H1 (cell line): Measurements from ENCODE around the gene CAPS. TPM values are rescaled to one million over a fixed set of nuclear protein-coding genes. Genes with fewer than 3 reads are reported as not detected.

Source experiments
- CTCF ChIA-PET: fragments of 300-600 bp; sonication (Branson Sonifier 250); formaldehyde crosslinking; loops from one replicate; lab custom pipeline; 2021; ENCODE audit not compliant: partially characterized antibody; lab: Charles Lee
- POLR2A ChIA-PET: fragments of 300-600 bp; sonication (Branson Sonifier 250); formaldehyde crosslinking; loops from one replicate; lab custom pipeline; 2021; ENCODE audit warnings: inconsistent platforms; ENCODE audit not compliant: partially characterized antibody; lab: Charles Lee
- DNase-seq, 2 experiments: peaks; one replicate each; pipeline versions ENCODE4 v3.0.0 to v3.0.0-alpha.2; 2010 to 2022; ENCODE audit warnings: low spot score in 2 of 2, low read depth in 1 of 2, mixed read lengths in 1 of 2
- FAIRE-seq: peaks from 2 replicates; lab custom pipeline; 2011; peaks lifted over from hg19 to GRCh38; lab: Jason Lieb, UNC
- H2AFZ ChIP-seq: 2 replicates; pipeline ENCODE4 v1.8.1; 2012; ENCODE audit warnings: low read length, inconsistent platforms
- H2AK5ac ChIP-seq: 2 replicates; pipeline ENCODE4 v1.6.1; 2013; ENCODE audit warnings: low read depth, low read length
- H2BK120ac ChIP-seq: replicated peaks from 2 replicates; pipeline ENCODE3; 2013; ENCODE audit warnings: low read depth, low read length, inconsistent platforms
- H2BK12ac ChIP-seq: 2 replicates; pipeline ENCODE4 v1.6.1; 2013; ENCODE audit warnings: low read depth, low read length
- H2BK15ac ChIP-seq: 2 replicates; pipeline ENCODE4 v1.6.1; 2013; ENCODE audit warnings: low read length
- H2BK20ac ChIP-seq: 2 replicates; pipeline ENCODE4 v1.6.1; 2013; ENCODE audit warnings: low read length
- H2BK5ac ChIP-seq: 2 replicates; pipeline ENCODE4 v1.6.1; 2013; ENCODE audit warnings: low read depth, low read length
- H3K14ac ChIP-seq: 2 replicates; pipeline ENCODE4 v1.6.1; 2013; ENCODE audit warnings: inconsistent platforms; ENCODE audit not compliant: insufficient read length
- H3K18ac ChIP-seq: 2 replicates; pipeline ENCODE4 v1.6.1; 2013; ENCODE audit warnings: low read length; ENCODE audit errors: extremely low read depth
- H3K23ac ChIP-seq: 2 replicates; pipeline ENCODE4 v1.6.1; 2013; ENCODE audit warnings: inconsistent platforms; ENCODE audit not compliant: insufficient read length
- H3K23me2 ChIP-seq: 2 replicates; pipeline ENCODE4 v1.6.1; 2013; ENCODE audit warnings: low read depth, low read length
- H3K27ac ChIP-seq: 2 replicates; pipeline ENCODE4 v1.6.1; 2011; ENCODE audit warnings: low read depth, low read length, inconsistent platforms
- H3K27me3 ChIP-seq, 4 experiments: replicated peaks in 1 of 4; 1 replicate in 1 of 4; 2 replicates in 3 of 4; pipeline versions ENCODE4 v1.6.1 to v1.8.1; 2011 to 2013; ENCODE audit warnings: low read length in 3 of 4, mild to moderate bottlenecking in 3 of 4, inconsistent platforms in 2 of 4, mixed read lengths in 2 of 4, moderate library complexity in 1 of 4; ENCODE audit not compliant: control insufficient read depth in 3 of 4, insufficient read depth in 3 of 4; ENCODE audit errors: extremely low read depth in 1 of 4
- H3K36me3 ChIP-seq, 4 experiments: 2 replicates each; pipeline versions ENCODE4 v1.6.1 to v1.8.1; 2011 to 2013; ENCODE audit warnings: mild to moderate bottlenecking in 4 of 4, low read length in 3 of 4, moderate library complexity in 2 of 4, control low read depth in 1 of 4, inconsistent platforms in 1 of 4; ENCODE audit not compliant: insufficient read depth in 4 of 4, control insufficient read depth in 2 of 4
- H3K4ac ChIP-seq: replicated peaks from 2 replicates; pipeline ENCODE3; 2013; ENCODE audit warnings: low read length, low read depth, mixed read lengths, inconsistent platforms; ENCODE audit not compliant: insufficient read length
- H3K4me1 ChIP-seq, 4 experiments: replicated peaks in 1 of 4; 1 replicate in 1 of 4; 2 replicates in 3 of 4; pipeline versions ENCODE4 v1.6.1 to v1.8.1; 2011 to 2013; ENCODE audit warnings: low read length in 3 of 4, inconsistent platforms in 2 of 4, mixed read lengths in 1 of 4; ENCODE audit not compliant: insufficient read depth in 4 of 4, control insufficient read depth in 3 of 4
- H3K4me2 ChIP-seq, 2 experiments: 2 replicates each; pipeline versions ENCODE4 v1.6.1 to v1.8.1; 2011 to 2013; ENCODE audit warnings: low read depth in 2 of 2, low read length in 2 of 2, control low read depth in 1 of 2, inconsistent platforms in 1 of 2, mild to moderate bottlenecking in 1 of 2; ENCODE audit not compliant: insufficient read depth in 1 of 2
- H3K4me3 ChIP-seq, 4 experiments: fragments of 200-600, 300-600 bp in 1 of 4; sonication (generic), shearing (Covaris generic), sonication (Bioruptor Twin) in 1 of 4; 2 replicates each; pipeline versions ENCODE4 v1.5.1 to v1.8.1; 2011 to 2016; ENCODE audit warnings: low read length in 4 of 4, low read depth in 3 of 4, control low read depth in 2 of 4, inconsistent platforms in 2 of 4, mild to moderate bottlenecking in 2 of 4, mixed read lengths in 1 of 4, moderate library complexity in 1 of 4; ENCODE audit not compliant: insufficient read depth in 2 of 4; ENCODE audit errors: extremely low read depth in 1 of 4
- H3K56ac ChIP-seq: replicated peaks from 2 replicates; pipeline ENCODE3; 2013; ENCODE audit warnings: low read depth, mild to moderate bottlenecking, mixed read lengths, low read length, inconsistent platforms; ENCODE audit not compliant: insufficient read length
- H3K79me1 ChIP-seq: 2 replicates; pipeline ENCODE4 v1.6.1; 2013; ENCODE audit warnings: low read depth, low read length, control low read depth
- H3K79me2 ChIP-seq, 2 experiments: 2 replicates each; pipeline versions ENCODE4 v1.6.1 to v1.8.1; 2012 to 2013; ENCODE audit warnings: low read length in 2 of 2, mild to moderate bottlenecking in 2 of 2, inconsistent platforms in 1 of 2; ENCODE audit not compliant: insufficient read depth in 2 of 2, control insufficient read depth in 1 of 2
- H3K9ac ChIP-seq, 4 experiments: replicated peaks in 1 of 4; 1 replicate in 1 of 4; 2 replicates in 3 of 4; pipeline versions ENCODE4 v1.6.1 to v1.8.1; 2011 to 2013; ENCODE audit warnings: low read depth in 3 of 4, low read length in 3 of 4, control low read depth in 2 of 4, mild to moderate bottlenecking in 2 of 4, moderate library complexity in 2 of 4, inconsistent platforms in 1 of 4; ENCODE audit errors: extremely low read depth in 1 of 4
- H3K9me3 ChIP-seq, 2 experiments: 2 replicates each; pipeline versions ENCODE4 v1.6.1 to v1.8.1; 2012 to 2013; ENCODE audit warnings: mild to moderate bottlenecking in 2 of 2, moderate library complexity in 2 of 2, control low read depth in 1 of 2, inconsistent platforms in 1 of 2, low read depth in 1 of 2, low read length in 1 of 2, mixed read lengths in 1 of 2; ENCODE audit not compliant: insufficient read depth in 2 of 2
- H4K20me1 ChIP-seq, 2 experiments: replicated peaks in 1 of 2; 2 replicates each; pipeline versions ENCODE3 to v1.8.1; 2011 to 2013; ENCODE audit warnings: inconsistent platforms in 2 of 2, low read length in 2 of 2, mild to moderate bottlenecking in 1 of 2; ENCODE audit not compliant: insufficient read depth in 2 of 2, control insufficient read depth in 1 of 2
- H4K5ac ChIP-seq: 2 replicates; pipeline ENCODE4 v1.6.1; 2013; ENCODE audit warnings: low read length, low read depth, mixed read lengths, inconsistent platforms; ENCODE audit not compliant: insufficient read length
- H4K8ac ChIP-seq: 2 replicates; pipeline ENCODE4 v1.8.0; 2013; ENCODE audit warnings: mild to moderate bottlenecking, moderate library complexity, low read length, inconsistent platforms; ENCODE audit not compliant: insufficient read depth; ENCODE audit errors: extremely low read depth
- H4K91ac ChIP-seq: replicated peaks from 2 replicates; pipeline ENCODE3; 2013; ENCODE audit warnings: low read length, mixed read lengths, inconsistent platforms; ENCODE audit not compliant: insufficient read length
- BCL11A ChIP-seq, 2 experiments: IDR thresholded peaks; one replicate each; pipeline ENCODE4 v1.6.1; 2011; ENCODE audit warnings: low read depth in 2 of 2, low read length in 2 of 2, mild to moderate bottlenecking in 2 of 2
- BRCA1 ChIP-seq: IDR thresholded peaks from 2 replicates; pipeline ENCODE4 v1.6.1; 2012; ENCODE audit warnings: low read depth, low read length, improper control_type of control experiment
- FOSL1 ChIP-seq: IDR thresholded peaks from 2 replicates; pipeline ENCODE4 v1.6.1; 2011; ENCODE audit warnings: mild to moderate bottlenecking, low read depth, low read length, moderate library complexity; ENCODE audit not compliant: insufficient read depth
- KDM5A ChIP-seq: fragments of 200-600 bp; IDR thresholded peaks from 2 replicates; pipeline ENCODE4 v1.7.1; 2012; ENCODE audit warnings: mild to moderate bottlenecking, low read length, inconsistent platforms, mixed read lengths
- POLR2A ChIP-seq, 2 experiments: IDR thresholded peaks; 1 replicate in 1 of 2; 2 replicates in 1 of 2; pipeline ENCODE4 v1.6.1; 2011; ENCODE audit warnings: low read depth in 2 of 2, low read length in 2 of 2, mild to moderate bottlenecking in 2 of 2; ENCODE audit errors: control extremely low read depth in 1 of 2
- RFX5 ChIP-seq: IDR thresholded peaks from 2 replicates; pipeline ENCODE4 v1.6.1; 2011; ENCODE audit warnings: low read depth, low read length, improper control_type of control experiment, borderline replicate concordance
- SIX5 ChIP-seq: IDR thresholded peaks from 2 replicates; pipeline ENCODE4 v1.6.1; 2011; ENCODE audit warnings: mild to moderate bottlenecking, low read depth, low read length
- TAF7 ChIP-seq: optimal IDR thresholded peaks from 2 replicates; pipeline ENCODE3; 2011; ENCODE audit warnings: low read depth, mild to moderate bottlenecking, inconsistent platforms, low read length, moderate library complexity, borderline replicate concordance
- ZNF274 ChIP-seq: IDR thresholded peaks from 2 replicates; pipeline ENCODE4 v1.7.0; 2012; ENCODE audit warnings: low read length, borderline replicate concordance; ENCODE audit errors: extremely low read depth
- WGBS, 2 experiments: shearing (Covaris generic) in 1 of 2; methylation state at CpG; one replicate each; pipeline versions ENCODE4 v1.1.6 to v1.1.7; 2013 to 2015; ENCODE audit warnings: low lambda C conversion rate in 2 of 2, mixed read lengths in 2 of 2, inconsistent platforms in 1 of 2, low coverage in 1 of 2, missing lambda C conversion rate in 1 of 2; ENCODE audit not compliant: insufficient replicate concordance in 2 of 2, insufficient coverage in 1 of 2, insufficient read length in 1 of 2; ENCODE audit errors: extremely low coverage in 1 of 2, missing lambda C conversion rate in 1 of 2; 5-methylcytosine and 5-hydroxymethylcytosine counted together
- polyA plus RNA-seq, 7 experiments: library from polyadenylated mRNA; depleted of rRNA in 3 of 7; stranded (reverse) in 5 of 7; unstranded in 2 of 7; fragments of >200 nt in 5 of 7; fragments of 200-250 nt in 2 of 7; gene quantifications; 1 replicate in 5 of 7; 2 replicates in 1 of 7; 4 replicates in 1 of 7; pipeline versions ENCODE4 v1.2.1 to v1.2.3, GENCODE V29; 2011 to 2013; ENCODE audit warnings: missing spikeins in 2 of 7, mixed read lengths in 2 of 7
- total RNA-seq: library from RNA; stranded (reverse); fragmentation: NEBNext Ultra II Directional; extraction: Animal tissue kit (Norgen Biotek cat#: 25700); gene quantifications from 2 replicates; pipeline ENCODE4 v1.2.1, GENCODE V29; 2021

The CAPS gene
- total and polyA plus RNA-seq, 2 of the 8 experiments (the other 6 are each of a cell fraction or from before 2014, with no cell fraction given) = 2.1 to 2.4 TPM

- H3K4me2 ChIP-seq = no peak overlapping the region; a peak in 1 of 4 replicates
- FAIRE-seq = no peak
These were observed 35.8 kb downstream of the CAPS start for GRCh38 chr19:5949792-5950305.

More at GRCh38 chr19:5949792-5950305, 35.8 kb downstream of the CAPS start:
- Histone ChIP-seq H3K4ac (no peak overlapping the region), H2BK12ac (no peak overlapping the region), H2AFZ (no peak overlapping the region), H3K9ac (no peak overlapping the region; a peak in 1 of 7 replicates), H2BK20ac (peak overlapping the region; percentile 26; the same call in 1 of the 2 replicates), H3K36me3 (peaks cover 0 to 3% (median 0%) of the 10 kb centered on the region in 4 experiments; a peak in 1 of 8 replicates), H2BK120ac (no peak overlapping the region), H2BK5ac (0 out of 2 replicates have a peak overlapping the region, but pooled peaks have one; percentile 18), H4K20me1 (peaks cover 38 to 46% of the 10 kb centered on the region in 2 experiments), H3K79me1 (peaks cover 30% of the 10 kb centered on the region), H3K9me3 (no peaks in the 10 kb centered on the region), H3K4me3 (no peak overlapping the region), H3K4me1 (peaks cover 31 to 54% (median 38%) of the 10 kb centered on the region in 4 experiments), H3K23me2 (no peaks in the 10 kb centered on the region), H3K56ac (no peak overlapping the region), H3K14ac (no peak overlapping the region), H3K27ac (no peak overlapping the region), H2AK5ac (no peak overlapping the region; the same call in 1 of the 2 replicates), H3K18ac (peak overlapping the region; percentile 65; the same call in 1 of the 2 replicates), H4K91ac (no peak overlapping the region), H2BK15ac (0 out of 2 replicates have a peak overlapping the region, but pooled peaks have one; percentile 53), H4K5ac (no peak overlapping the region), H3K27me3 (no peaks in the 10 kb centered on the region), H3K79me2 (peaks cover 0 to 89% of the 10 kb centered on the region in 2 experiments; a peak in 3 of 4 replicates), H4K8ac (no peak overlapping the region; the same call in 1 of the 2 replicates), H3K23ac (no peak overlapping the region)
- ChIA-PET POLR2A (interaction anchor here (0.9 kb wide), 1 partner anchor 22 kb away, joined by 3 read pairs; no protein-coding TSS in a partner anchor), CTCF (interaction anchor here (0.6 to 6.0 kb wide), 8 partner anchors 15 to 1748 kb away, joined by 3 to 48 read pairs (median 4); no protein-coding TSS in a partner anchor)
- 90% methylated on average over 12 of the region's 13 CpGs; no CpG with 5 or more reads in 1 of the 2 experiments for WGBS, 2 experiments
- DNase-seq = no peak
- TF ChIP-seq RFX5 = no peak
- TF ChIP-seq FOSL1 = no peak
- TF ChIP-seq TAF7 = no peak
- no peak for TF ChIP-seq ZNF274
- TF ChIP-seq SIX5 = no peak
- no peak for TF ChIP-seq POLR2A (IDR thresholded peaks at IDR 0.05; ENCODE audit: control extremely low read depth in 1 of 2, low read depth in 2 of 2, low read length in 2 of 2)
- TF ChIP-seq BRCA1 = no peak
- TF ChIP-seq KDM5A = no peak
- no peak for TF ChIP-seq BCL11A (IDR thresholded peaks at IDR 0.05; ENCODE audit: low read depth in 2 of 2, low read length in 2 of 2)
